RWPE2 (cell line): ENCODE data around the gene TBX10.

ENCODE experiments used
- ATAC-seq: fragments of 200-7000 bp; cut with Tn5 transposase; 3 replicates; pipeline ENCODE4 v1.9.1; 2021; ENCODE audit warnings: low read depth
- DNase-seq: peaks from one replicate; pipeline ENCODE4 v3.0.0-alpha.2; 2020; ENCODE audit warnings: low spot score
- H3K27ac ChIP-seq: fragments of 450-650 bp; 2 replicates; pipeline ENCODE4 v1.5.1; 2017; ENCODE audit warnings: mild to moderate bottlenecking; ENCODE audit not compliant: poor library complexity, severe bottlenecking
- H3K27me3 ChIP-seq: fragments of 250-450 bp; sonication (Bioruptor Pico); 2 replicates; pipeline ENCODE4 v1.5.1; 2021; ENCODE audit warnings: mild to moderate bottlenecking, moderate library complexity; ENCODE audit not compliant: insufficient read depth, poor library complexity, severe bottlenecking
- H3K36me3 ChIP-seq: fragments of 250-450 bp; sonication (Bioruptor Pico); 2 replicates; pipeline ENCODE4 v1.5.1; 2020; ENCODE audit warnings: low read depth, mild to moderate bottlenecking, moderate library complexity
- H3K4me1 ChIP-seq: fragments of 250-450 bp; sonication (Bioruptor Pico); 2 replicates; pipeline ENCODE4 v1.5.1; 2021; ENCODE audit warnings: mild to moderate bottlenecking, moderate library complexity; ENCODE audit not compliant: insufficient read depth, poor library complexity, severe bottlenecking
- H3K4me3 ChIP-seq: fragments of 250-450 bp; sonication (Bioruptor Pico); 2 replicates; pipeline ENCODE4 v1.5.1; 2021; ENCODE audit warnings: mild to moderate bottlenecking, moderate library complexity; ENCODE audit not compliant: severe bottlenecking
- H3K9me3 ChIP-seq: fragments of 250-450 bp; sonication (Bioruptor Pico); 2 replicates; pipeline ENCODE4 v1.5.1; 2021; ENCODE audit warnings: mild to moderate bottlenecking, moderate library complexity; ENCODE audit not compliant: severe bottlenecking
- TF ChIP-seq, protein P1 (sequence below): fragments of 450-650 bp; IDR thresholded peaks from one replicate; pipeline ENCODE4 v1.5.1; 2017; ENCODE audit warnings: mild to moderate bottlenecking, moderate library complexity; ENCODE audit not compliant: poor library complexity, severe bottlenecking

TBX10 gene

GRCh38 chr11:67629386-67630227 is 10.0 kb downstream of the TBX10 start, which contains the start of gene NUDT8:
Gene NUDT8, minus strand, starts transcription at chr11:67629937. Its CDS starts 26 bp downstream, at chr11:67629911.
- peak within 1 kb of the TSS; percentile 45 for H3K27ac ChIP-seq
- no peaks in the 10 kb centered on the region for H3K36me3 ChIP-seq
- no peaks in the 10 kb centered on the region for H3K9me3 ChIP-seq
- ATAC-seq: peak; percentile 64
- TF ChIP-seq, protein P1, sequence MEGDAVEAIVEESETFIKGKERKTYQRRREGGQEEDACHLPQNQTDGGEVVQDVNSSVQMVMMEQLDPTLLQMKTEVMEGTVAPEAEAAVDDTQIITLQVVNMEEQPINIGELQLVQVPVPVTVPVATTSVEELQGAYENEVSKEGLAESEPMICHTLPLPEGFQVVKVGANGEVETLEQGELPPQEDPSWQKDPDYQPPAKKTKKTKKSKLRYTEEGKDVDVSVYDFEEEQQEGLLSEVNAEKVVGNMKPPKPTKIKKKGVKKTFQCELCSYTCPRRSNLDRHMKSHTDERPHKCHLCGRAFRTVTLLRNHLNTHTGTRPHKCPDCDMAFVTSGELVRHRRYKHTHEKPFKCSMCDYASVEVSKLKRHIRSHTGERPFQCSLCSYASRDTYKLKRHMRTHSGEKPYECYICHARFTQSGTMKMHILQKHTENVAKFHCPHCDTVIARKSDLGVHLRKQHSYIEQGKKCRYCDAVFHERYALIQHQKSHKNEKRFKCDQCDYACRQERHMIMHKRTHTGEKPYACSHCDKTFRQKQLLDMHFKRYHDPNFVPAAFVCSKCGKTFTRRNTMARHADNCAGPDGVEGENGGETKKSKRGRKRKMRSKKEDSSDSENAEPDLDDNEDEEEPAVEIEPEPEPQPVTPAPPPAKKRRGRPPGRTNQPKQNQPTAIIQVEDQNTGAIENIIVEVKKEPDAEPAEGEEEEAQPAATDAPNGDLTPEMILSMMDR: peak; percentile 88
- H3K27me3 ChIP-seq: no peaks in the 10 kb centered on the region
- peak; percentile 73 for DNase-seq
- peak within 1 kb of the TSS; percentile 47 for H3K4me3 ChIP-seq
- H3K4me1 ChIP-seq: no peaks in the 10 kb centered on the region

DNA sequence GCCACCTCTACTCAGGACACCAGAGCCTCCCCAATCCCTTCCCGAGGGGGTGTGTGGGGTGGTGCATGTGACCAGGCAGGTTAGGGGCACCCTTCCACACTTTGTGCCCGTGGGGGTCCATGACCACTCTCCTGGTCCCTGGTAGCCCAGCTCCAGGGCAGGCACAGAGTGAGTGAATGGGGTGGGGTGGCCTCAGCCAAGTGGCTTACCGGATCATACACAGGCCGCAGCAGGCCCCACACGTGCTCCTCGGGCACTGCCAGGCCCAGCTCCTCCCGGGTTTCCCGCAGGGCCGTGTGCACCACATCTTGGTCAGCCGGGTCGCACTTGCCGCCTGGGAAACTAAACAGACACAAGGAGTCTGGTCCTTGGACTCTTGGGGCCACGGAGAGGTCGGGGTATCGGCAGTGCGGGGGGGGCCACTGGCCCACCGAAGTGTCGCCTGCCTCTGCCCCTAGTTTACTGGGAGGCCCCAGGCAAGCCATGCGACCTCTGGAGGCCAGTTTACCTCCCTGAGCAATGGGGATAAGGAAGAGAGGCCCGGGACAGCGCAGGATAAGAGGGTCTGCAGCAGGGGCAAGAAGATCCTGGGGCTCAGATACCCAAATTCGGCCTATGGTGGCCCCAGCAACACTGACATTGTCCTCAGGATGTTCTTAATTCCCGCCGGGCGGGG is 10.7 kb downstream of the TBX10 start:
- Histone ChIP-seq H3K4me3 (peak overlapping the region; percentile 47), H3K36me3 (no peaks in the 10 kb centered on the region), H3K9me3 (no peaks in the 10 kb centered on the region), H3K27me3 (no peaks in the 10 kb centered on the region), H3K27ac (peak overlapping the region; percentile 45), H3K4me1 (no peaks in the 10 kb centered on the region)
- TF ChIP-seq, protein P1: no peak
- DNase-seq (peak; percentile 49), ATAC-seq (no peak)

DNA sequence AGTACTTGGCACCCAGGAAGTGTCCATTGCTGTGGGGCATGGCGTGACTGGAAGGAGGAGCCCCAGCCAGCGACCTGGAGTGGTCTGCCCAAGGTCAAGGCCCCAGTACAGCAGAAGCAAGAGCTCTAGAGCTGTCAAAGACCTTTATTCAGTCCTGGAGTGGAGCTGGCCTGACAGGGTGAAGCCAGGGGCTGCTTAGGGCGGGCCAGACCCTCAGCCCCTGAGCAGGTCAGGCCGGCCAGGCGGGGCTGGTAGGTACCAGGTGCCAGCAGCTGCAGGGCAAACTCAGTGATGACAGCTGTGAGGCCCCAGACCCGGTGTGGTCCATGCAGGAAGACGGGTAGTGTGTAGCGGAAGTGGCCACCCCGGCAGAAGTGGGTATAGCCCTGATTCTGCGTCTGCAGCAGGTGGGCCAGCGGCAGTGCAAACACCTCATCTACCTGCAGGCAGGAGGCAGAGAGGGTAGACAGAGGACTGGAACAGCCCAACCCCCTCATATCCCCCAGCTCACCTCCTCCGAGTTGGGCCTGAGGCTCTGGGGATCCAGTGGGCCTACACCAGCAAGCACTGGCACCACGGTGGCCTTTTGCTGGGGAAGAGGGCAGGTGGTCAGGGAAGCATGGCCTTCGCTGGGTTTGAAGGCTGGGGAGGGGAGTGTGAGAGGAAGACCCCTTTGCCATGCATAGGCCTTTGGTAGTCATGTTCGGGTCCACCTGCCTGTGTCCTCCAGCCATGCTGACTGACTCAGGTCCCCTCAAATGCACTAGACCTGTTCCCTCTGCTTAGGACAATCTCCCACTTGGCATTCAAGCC is 11.5 kb downstream of the TBX10 start:
- Histone ChIP-seq H3K27me3 (no peaks in the 10 kb centered on the region), H3K9me3 (no peaks in the 10 kb centered on the region), H3K27ac (no peak overlapping the region), H3K4me1 (no peaks in the 10 kb centered on the region), H3K4me3 (no peak overlapping the region), H3K36me3 (no peaks in the 10 kb centered on the region)
- TF ChIP-seq, protein P1: no peak
- DNase-seq (peak; percentile 57), ATAC-seq (no peak)

DNA sequence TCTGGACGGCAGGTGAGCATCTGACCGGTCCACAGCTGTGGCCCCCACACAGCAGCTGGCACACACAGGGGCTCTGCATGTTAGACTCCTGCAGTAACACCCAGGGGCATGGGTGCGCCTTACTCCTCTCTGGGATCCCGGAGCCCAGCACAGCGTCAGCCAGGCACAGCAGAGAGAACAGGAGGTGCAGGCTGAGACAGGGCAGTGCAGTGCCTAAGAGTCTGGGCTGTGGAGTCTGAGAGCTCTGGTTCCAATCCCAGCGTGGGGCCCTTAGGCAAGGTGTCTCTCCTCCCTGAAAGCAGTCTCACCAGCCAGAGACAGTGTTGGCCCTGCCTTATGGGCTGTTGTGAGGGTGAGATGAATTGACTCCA is 12.1 kb downstream of the TBX10 start:
- Histone ChIP-seq H3K9me3 (no peaks in the 10 kb centered on the region), H3K27me3 (no peaks in the 10 kb centered on the region), H3K4me3 (no peak overlapping the region), H3K4me1 (no peaks in the 10 kb centered on the region), H3K27ac (no peak overlapping the region), H3K36me3 (no peaks in the 10 kb centered on the region)
- TF ChIP-seq, protein P1: no peak
- peak; percentile 53 for DNase-seq
- no peak for ATAC-seq
